Prostate gland (tissue), 2 donors: Measurements from ENCODE around the gene SRPK3. TPM values are rescaled to one million over a fixed set of nuclear protein-coding genes. Genes with fewer than 3 reads are reported as not detected.

Experiments used
- DNase-seq: peaks from one replicate; pipeline ENCODE4 v3.0.0-alpha.2; 2019; ENCODE audit warnings: low spot score
- H3K27ac ChIP-seq, 2 donors: fragments of 200-600 bp; sonication (generic); 2 replicates each; pipeline ENCODE4 v1.5.1; 2017 to 2019
- H3K27me3 ChIP-seq: fragments of 200-600 bp; sonication (generic); replicated peaks from 2 replicates; pipeline ENCODE4 v1.5.1; 2019; ENCODE audit not compliant: insufficient read depth
- H3K36me3 ChIP-seq, 2 donors: fragments of 200-600 bp; sonication (generic); 1 replicate in 1 of 2; 2 replicates in 1 of 2; pipeline versions ENCODE4 v1.5.1 to v1.8.1; 2017 to 2019
- H3K4me1 ChIP-seq: fragments of 200-600 bp; sonication (generic); replicated peaks from 2 replicates; pipeline ENCODE4 v1.5.1; 2019
- H3K4me3 ChIP-seq, 2 donors: fragments of 200-600 bp; sonication (generic); 2 replicates each; pipeline ENCODE4 v1.5.1; 2017 to 2019
- H3K9me3 ChIP-seq: fragments of 200-600 bp; sonication (generic); 2 replicates; pipeline ENCODE4 v1.5.1; 2017
- POLR2A ChIP-seq: fragments of 450-650 bp; IDR thresholded peaks from one replicate; pipeline ENCODE4 v1.6.1; 2016; ENCODE audit warnings: antibody characterized with exemption, mild to moderate bottlenecking
- POLR2AphosphoS5 ChIP-seq: sonication (generic); formaldehyde crosslinking; IDR thresholded peaks from one replicate; pipeline ENCODE4 v1.6.1; 2017; ENCODE audit warnings: antibody characterized with exemption
- WGBS: methylation state at CpG from one replicate; pipeline ENCODE4 v1.1.5; 2018; 5-methylcytosine and 5-hydroxymethylcytosine counted together
- intact Hi-C: fragments of 100-400 bp; cut with DNase I; formaldehyde crosslinking; loops from one replicate; pipeline ENCODE4 v1.14.2; 2022
- total RNA-seq, 2 donors: library from RNA; depleted of rRNA; stranded (reverse); fragments of >200 nt; gene quantifications; one replicate each; pipeline ENCODE4 v1.1.0, GENCODE V29; 2016
- TF ChIP-seq, protein P1 (sequence below), 4 experiments: fragments of 200-600 bp in 2 of 4; fragments of 450-650 bp in 2 of 4; sonication (generic) in 2 of 4; IDR thresholded peaks; 1 replicate in 3 of 4; 2 replicates in 1 of 4; pipeline ENCODE4 v1.5.1; 2016 to 2019; ENCODE audit warnings: antibody characterized with exemption in 4 of 4, mild to moderate bottlenecking in 2 of 4, moderate library complexity in 2 of 4

The SRPK3 gene, protein sequence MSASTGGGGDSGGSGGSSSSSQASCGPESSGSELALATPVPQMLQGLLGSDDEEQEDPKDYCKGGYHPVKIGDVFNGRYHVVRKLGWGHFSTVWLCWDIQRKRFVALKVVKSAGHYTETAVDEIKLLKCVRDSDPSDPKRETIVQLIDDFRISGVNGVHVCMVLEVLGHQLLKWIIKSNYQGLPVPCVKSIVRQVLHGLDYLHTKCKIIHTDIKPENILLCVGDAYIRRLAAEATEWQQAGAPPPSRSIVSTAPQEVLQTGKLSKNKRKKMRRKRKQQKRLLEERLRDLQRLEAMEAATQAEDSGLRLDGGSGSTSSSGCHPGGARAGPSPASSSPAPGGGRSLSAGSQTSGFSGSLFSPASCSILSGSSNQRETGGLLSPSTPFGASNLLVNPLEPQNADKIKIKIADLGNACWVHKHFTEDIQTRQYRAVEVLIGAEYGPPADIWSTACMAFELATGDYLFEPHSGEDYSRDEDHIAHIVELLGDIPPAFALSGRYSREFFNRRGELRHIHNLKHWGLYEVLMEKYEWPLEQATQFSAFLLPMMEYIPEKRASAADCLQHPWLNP
- total RNA-seq: 1 to 10 TPM; 1.4 to 2.7 TPM

DNA sequence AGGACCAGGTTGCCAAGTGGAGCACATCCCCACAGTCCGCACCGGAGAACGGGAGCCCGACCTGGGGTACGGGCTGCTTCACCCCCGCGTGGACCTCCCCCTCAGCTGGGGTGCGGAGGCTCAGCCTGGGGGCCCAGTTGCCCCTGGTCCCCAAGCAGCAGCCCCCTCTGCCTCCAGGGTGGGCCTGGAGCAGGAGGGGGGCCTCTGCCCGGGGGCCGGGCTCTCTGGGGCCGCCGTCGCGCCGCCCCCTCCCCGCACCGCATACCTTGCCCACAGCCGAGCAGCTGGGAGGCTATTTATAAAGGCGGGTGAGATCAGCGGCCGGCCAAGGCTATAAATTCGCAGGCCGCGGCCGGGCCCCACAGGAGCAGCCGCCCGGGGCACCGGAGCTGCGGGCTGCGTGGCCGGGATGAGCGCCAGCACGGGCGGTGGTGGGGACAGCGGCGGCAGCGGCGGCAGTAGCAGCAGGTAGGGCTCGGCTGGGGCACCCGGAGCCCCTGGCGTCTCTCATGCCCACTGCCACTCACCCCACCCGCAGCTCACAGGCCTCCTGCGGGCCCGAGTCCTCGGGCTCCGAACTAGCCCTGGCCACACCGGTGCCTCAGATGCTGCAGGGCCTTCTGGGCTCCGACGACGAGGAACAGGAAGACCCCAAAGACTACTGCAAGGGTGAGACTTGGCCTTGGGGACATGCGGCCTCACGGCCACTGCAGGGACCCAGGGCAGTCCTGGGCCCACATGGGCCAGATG is at the start of gene SRPK3:
Gene SRPK3, plus strand, starts transcription at position 364 of the 750 bp plus-strand sequence. Its CDS starts 46 bp downstream, at position 410.
- intact Hi-C loops: no loop called here
- H3K27ac ChIP-seq: peak within 1 kb of the TSS in 1 of 2 donors; percentile 51
- no peak for DNase-seq

DNA sequence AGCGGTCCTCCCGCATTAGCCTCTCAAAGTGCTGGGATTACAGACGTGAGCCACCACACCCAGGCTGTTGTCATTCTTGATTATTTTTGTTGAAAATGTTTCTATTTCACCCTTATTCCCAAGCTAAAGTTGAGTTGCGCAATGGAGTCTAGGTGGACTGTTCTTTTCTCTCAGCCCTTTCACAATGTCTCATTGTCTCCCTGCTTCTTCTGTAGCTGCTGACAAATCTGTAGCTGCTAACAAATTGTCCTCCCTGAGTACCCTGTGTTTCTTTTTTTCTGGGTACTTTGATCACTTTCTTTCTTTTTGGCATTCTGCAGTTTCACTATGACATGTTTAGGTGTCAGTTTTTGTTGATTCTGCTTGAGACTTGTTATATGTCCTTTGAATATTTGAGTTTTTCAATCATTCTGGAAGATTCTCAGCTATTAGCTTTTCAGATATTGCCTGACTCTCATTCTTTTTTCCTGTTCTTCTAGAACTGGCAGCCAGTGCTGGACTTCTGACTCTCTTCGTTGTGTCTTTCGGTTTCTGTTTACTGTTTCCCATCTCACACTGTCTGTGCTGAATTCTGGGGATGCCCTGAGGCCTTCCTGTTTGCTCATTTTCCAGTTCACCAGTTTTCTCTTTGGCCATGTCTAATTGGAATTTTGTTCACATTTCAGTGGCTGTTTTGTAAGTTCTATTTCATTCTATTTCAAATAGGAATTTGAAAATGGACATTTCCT is 49.6 kb upstream of the SRPK3 start:
- WGBS: 92% methylated on average over 6 of the region's 6 CpGs
- no peaks in the 10 kb centered on the region for H3K27me3 ChIP-seq
- H3K27ac ChIP-seq: no peak overlapping the region
- DNase-seq: no peak
- H3K4me3 ChIP-seq: no peak overlapping the region
- H3K4me1 ChIP-seq: no peaks in the 10 kb centered on the region
- intact Hi-C loops: no loop called here
- no peaks in the 10 kb centered on the region for H3K9me3 ChIP-seq
- H3K36me3 ChIP-seq: no peaks in the 10 kb centered on the region
- no peak for TF ChIP-seq POLR2A
- TF ChIP-seq POLR2AphosphoS5: no peak
- TF ChIP-seq, protein P1, sequence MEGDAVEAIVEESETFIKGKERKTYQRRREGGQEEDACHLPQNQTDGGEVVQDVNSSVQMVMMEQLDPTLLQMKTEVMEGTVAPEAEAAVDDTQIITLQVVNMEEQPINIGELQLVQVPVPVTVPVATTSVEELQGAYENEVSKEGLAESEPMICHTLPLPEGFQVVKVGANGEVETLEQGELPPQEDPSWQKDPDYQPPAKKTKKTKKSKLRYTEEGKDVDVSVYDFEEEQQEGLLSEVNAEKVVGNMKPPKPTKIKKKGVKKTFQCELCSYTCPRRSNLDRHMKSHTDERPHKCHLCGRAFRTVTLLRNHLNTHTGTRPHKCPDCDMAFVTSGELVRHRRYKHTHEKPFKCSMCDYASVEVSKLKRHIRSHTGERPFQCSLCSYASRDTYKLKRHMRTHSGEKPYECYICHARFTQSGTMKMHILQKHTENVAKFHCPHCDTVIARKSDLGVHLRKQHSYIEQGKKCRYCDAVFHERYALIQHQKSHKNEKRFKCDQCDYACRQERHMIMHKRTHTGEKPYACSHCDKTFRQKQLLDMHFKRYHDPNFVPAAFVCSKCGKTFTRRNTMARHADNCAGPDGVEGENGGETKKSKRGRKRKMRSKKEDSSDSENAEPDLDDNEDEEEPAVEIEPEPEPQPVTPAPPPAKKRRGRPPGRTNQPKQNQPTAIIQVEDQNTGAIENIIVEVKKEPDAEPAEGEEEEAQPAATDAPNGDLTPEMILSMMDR (IDR thresholded peaks at IDR 0.05): no peak

More for the DNA sequence above, at the start of gene SRPK3:
- H3K36me3 ChIP-seq: no peaks in the 10 kb centered on the region
- no peaks in the 10 kb centered on the region for H3K27me3 ChIP-seq
- WGBS: 30% methylated on average over 2 of the region's 52 CpGs
- H3K9me3 ChIP-seq: no peaks in the 10 kb centered on the region
- TF ChIP-seq, protein P1 (IDR thresholded peaks at IDR 0.05): no peak
- TF ChIP-seq POLR2AphosphoS5: no peak
- H3K4me1 ChIP-seq: no peaks in the 10 kb centered on the region
- no peak within 1 kb of the TSS for H3K4me3 ChIP-seq

DNA sequence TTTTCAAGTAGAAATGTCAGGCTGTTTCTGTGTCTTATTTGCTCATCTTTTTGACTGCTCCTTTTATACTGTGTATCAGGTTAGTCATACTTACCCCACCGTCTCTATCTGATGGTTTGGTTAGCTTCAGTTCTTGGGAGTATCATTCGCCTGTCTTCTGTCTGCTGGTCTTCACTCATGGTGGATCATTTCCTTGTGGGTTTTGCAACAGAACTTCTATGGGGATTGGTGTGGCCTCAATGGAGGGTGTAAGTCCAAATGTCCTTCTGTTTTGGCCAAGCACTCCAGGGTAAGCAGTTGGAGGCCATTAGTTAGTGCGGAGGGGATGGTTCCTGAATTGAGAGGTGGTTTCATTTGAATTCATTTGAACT is 49.0 kb upstream of the SRPK3 start:
- no peak for DNase-seq
- H3K4me1 ChIP-seq: no peaks in the 10 kb centered on the region
- TF ChIP-seq, protein P1 (IDR thresholded peaks at IDR 0.05): no peak
- no peak for TF ChIP-seq POLR2AphosphoS5
- H3K9me3 ChIP-seq: no peaks in the 10 kb centered on the region
- intact Hi-C loops: no loop called here
- H3K36me3 ChIP-seq: no peaks in the 10 kb centered on the region
- WGBS: 93% methylated on average over 3 of the region's 3 CpGs
- H3K27ac ChIP-seq: no peak overlapping the region
- no peak overlapping the region for H3K4me3 ChIP-seq
- no peaks in the 10 kb centered on the region for H3K27me3 ChIP-seq

DNA sequence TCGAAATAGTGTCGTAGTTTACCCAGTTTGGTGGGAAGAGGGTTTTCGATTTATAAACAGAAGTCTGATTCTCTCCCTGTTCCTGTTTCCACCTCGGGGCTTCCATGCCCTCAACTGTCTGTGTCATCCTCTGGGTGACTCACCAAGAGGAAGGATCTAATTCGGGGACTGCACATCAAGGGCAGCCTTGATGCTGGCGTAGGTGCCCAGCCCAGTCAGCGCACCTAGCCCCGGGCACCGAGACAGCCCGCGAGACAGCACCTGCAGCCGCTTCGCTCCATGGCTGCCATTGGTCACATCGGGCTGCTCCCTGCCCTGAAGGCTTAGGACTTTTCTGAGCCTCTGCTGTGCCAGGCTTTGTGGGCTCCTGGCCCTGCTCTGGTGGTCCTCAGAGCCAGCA is 48.4 kb upstream of the SRPK3 start:
- no peak for TF ChIP-seq POLR2A
- TF ChIP-seq, protein P1 (IDR thresholded peaks at IDR 0.05): no peak
- TF ChIP-seq POLR2AphosphoS5: no peak
- no peaks in the 10 kb centered on the region for H3K27me3 ChIP-seq
- H3K36me3 ChIP-seq: no peaks in the 10 kb centered on the region
- no peak for DNase-seq
- no peak overlapping the region for H3K27ac ChIP-seq
- no peaks in the 10 kb centered on the region for H3K4me1 ChIP-seq
- intact Hi-C loops: no loop called here
- no peaks in the 10 kb centered on the region for H3K9me3 ChIP-seq
- 91% methylated on average over 10 of the region's 14 CpGs for WGBS
- H3K4me3 ChIP-seq: no peak overlapping the region
